Eye (tissue), 1 donor: Measurements from ENCODE around the gene ANKRD62.
"Not testable (repeated sequence)": the region's sequence is repeated elsewhere in the genome, so short reads cannot be mapped to it uniquely, and the experiment has no call there.

Experiments used
- DNase-seq: peaks from one replicate; pipeline ENCODE4 v3.0.0-alpha.2; 2015

ANKRD62 gene

GRCh38 chr18:12066910-12067511 is 26.6 kb upstream of the ANKRD62 start:
- no peak for DNase-seq

- DNase-seq = no peak
These were observed 26.0 kb upstream of the ANKRD62 start for GRCh38 chr18:12067671-12068070.

DNA sequence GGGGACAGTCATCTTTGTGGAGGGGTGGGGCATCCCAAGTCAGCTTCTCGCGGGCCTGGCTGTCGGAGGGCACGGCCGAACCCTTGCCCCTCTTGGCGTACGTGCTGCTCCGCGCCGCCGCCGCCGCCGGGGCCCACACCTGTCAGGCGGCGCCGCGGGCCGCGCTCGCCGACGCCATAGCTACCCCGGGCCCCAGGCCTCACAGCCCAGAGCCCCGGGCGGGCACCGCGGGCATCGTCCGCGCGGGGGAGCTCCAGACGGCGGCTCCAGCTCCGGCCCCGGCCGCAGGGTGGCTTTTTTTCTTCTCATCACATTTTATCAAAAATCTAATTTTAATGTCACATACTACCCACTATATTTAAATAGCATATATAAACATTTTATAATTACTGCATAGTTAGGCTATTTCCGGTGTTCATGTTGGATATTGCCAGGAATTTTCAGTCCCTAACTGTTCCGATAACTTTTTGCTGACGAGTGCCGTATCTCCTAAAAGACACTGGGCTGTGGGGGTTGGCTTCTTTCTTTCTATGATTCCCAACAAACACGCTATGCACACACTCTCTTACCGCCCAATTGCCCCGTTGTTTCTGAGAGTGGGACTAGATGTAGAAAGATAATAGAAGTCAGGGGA is 25.2 kb upstream of the ANKRD62 start:
- DNase-seq = not testable (repeated sequence)

- no peak for DNase-seq
These were observed 24.7 kb upstream of the ANKRD62 start for GRCh38 chr18:12068950-12069320.

DNA sequence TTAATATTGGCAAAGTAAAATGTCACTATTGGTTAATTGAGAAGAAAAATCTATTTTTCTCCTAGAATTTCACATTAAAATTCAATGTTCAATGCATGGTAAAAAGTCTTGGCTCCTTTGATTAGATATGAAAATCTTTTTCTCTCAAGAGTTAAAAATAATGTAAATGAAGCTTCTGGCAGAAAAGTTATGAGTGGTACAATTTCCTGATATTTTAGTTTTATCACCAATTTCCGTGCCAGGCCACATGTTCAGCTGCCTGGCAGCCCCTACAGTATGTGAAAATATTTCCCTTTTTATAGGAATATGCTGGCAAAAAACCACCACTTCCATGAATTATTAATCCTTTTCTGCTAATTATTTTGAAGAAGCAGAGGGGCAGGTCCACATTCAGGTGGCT is 22.6 kb upstream of the ANKRD62 start:
- not testable (repeated sequence) for DNase-seq

DNA sequence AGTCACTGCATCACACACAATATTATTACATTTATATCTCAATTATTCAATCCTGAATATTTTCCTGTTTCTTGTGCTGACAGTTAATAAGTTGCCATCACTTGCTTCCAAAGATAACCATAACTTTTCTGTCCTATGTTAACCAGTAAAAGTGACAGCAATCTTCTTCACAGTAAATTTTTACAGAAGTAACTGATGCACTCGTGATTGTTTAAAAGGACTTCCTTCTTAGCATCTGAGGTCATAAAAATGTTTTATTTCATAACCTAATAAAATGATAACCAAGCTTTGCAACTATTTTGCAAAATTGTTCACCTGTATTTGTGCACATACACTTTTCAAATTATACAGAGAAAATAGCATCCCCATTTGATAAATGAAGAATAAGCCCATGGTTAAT is 20.6 kb upstream of the ANKRD62 start:
- DNase-seq = no peak

GRCh38 chr18:12074736-12075135 is 18.9 kb upstream of the ANKRD62 start:
- DNase-seq = no peak

GRCh38 chr18:12076424-12077140 is 17.1 kb upstream of the ANKRD62 start:
- peak; percentile 54 for DNase-seq

DNA sequence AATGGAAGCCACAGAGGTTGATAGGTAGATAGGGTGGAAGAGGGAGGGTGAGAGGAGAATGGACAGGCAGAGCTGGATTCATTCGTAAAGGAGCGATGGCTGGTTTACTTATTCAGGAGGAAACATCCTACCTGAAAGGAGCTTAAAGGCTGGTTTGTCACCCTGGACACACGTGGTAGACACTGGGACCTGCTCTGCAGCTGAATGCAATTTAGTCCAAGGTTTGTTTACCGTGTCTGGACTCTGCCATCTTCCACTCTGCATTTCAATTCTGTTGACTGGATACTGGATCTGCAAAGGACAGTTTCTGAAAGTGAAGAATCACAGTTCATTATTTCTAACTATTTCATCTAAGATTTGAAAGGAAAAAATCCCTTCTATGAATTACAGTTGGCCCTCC is 15.6 kb upstream of the ANKRD62 start:
- not testable (repeated sequence) for DNase-seq

DNA sequence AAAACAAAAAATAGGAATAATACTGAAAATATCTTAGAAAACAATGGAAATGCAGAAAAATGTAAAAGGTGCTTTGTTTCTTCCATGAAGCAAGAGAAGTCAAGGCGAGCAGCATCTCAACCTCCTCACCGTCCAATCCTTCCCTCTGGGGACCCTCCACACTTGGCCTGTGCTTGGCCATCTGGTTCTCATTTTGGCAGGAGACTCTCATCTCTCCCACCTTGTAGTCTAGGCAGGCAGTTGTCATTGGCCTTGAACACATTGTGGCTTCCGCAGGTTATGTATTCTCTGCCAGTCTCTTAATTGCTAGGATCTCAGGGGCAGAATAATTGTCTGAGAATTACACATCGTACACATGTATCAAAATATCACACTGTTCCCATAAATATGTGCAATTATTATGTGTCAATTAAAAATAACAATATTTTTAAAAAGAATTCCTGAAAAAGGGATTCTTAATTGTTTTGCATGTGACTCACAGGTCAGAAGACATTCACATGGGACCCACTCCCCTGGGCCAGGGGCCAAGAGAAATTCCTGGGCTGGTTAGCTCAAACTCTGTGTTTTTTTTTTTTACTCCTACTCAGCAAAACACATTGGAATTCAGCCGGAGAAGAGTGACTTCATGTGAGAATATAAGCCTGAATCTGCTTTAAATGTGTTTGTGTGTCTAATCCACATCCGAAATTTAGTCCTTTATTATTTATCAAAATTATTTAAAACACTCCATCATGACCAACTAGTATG is 14.0 kb upstream of the ANKRD62 start:
- peak; percentile 62 for DNase-seq

DNA sequence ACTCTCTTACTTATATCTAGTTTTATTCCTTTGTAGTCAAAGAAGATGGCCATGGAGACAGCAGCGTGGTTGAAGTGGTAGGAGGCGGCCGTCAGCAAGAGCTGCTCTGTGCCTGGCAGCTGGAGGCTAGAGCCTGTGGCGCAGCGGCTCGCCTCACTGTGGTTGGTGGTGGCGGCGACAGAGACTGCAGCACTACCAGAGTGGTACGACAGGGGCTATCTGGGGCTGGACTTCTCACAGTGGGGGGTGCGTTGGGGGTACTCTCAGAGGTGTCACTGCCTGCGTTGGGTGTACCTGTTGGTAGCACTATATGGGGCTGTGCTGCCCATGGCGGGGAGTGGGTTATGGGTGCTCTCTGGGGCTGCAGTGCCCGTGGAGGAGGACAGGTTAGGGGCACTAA is 8.5 kb upstream of the ANKRD62 start:
- no peak for DNase-seq

DNA sequence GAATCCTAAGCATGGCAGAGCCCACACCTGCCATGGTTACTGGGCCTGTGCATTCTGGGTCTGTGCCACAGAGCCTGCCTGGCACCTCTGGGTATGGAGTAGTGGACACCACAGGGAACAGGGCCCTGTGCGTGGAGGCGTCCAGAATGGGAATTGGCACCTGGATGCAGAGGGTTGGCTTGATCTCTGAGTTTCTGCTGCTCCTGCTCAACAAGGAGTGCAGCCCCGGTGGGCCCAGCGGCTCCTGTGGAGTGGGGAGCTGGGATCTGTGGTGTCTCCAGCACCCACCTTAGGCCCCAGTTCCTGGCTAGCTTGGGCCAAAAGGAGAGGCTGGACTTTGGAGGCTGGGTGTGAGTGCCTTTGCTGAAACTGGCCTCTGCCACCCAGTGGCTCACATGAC is 7.9 kb upstream of the ANKRD62 start:
- no peak for DNase-seq

GRCh38 chr18:12086249-12086648 is 7.4 kb upstream of the ANKRD62 start:
- no peak for DNase-seq

DNA sequence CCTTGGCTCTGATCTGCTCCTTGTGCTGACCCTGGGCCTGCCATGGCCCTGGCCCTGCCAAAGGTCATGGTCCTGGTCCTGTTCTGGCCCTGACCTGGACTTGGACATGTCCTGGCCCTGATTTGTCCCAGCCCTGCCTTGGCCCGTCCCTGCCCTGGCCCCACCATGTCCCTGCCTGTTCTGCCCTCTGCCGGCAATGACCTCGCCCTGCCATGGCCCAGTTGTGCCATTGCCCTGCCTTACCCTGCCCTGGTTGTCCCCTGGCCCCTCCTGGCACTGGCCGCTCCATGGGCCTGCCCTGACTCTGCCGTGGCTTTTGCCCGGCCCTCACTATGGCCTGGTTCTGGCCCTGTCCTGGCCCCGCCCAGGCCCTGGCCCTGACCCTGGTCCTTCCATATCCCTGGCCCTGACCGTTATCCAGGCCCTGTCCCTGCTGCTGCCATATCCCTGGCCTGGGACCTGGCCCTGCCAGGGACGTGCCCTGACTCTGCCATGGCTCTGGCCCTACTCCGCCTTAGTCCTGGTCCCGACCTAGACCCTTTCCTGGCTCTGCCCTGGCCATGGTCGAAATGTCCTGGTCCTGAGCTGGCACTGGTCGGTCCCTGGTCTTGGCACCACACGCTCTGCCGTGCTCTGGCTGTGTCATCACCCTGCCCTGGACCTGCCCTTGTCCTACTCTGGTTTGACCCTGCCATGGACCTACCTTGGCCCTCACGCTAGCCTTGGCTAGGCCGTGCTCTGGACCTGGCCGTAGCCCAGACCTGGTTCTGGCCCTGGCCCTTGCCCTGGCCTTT is 6.8 kb upstream of the ANKRD62 start:
- no peak for DNase-seq

- no peak for DNase-seq
These were observed 6.1 kb upstream of the ANKRD62 start for GRCh38 chr18:12087471-12088025.

GRCh38 chr18:12088096-12088495 is 5.5 kb upstream of the ANKRD62 start:
- DNase-seq = no peak

DNA sequence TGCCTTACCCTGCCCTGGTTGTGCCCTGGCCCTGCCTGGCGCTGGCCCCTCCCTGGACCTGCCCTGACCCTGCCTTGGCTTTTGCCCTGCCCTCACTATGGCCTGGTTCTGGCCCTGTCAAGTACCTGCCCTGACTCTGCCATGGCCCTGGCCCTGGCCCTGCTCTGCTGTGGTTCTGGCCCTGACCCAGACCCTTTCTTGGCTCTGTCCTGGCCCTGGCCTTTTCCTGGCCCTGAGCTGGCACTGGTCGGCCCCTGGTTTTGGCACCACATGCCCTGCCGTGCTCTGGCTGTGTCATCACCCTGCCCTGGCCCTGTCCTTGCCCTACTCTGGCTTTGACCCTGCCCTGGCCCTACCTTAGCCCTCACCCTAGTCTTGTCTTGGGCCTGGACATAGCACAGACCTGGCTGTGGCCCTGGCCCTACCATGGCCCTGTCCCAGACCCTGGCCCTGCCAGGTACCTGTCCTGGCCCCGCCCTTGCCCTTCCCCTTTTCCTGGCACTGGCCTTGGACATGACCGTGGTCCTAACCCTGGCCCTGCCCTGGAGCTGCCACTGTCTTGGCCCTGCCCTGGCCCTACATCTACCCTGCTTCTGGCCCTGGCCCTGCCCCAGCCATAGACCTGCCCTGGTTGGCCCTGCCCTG is 4.8 kb upstream of the ANKRD62 start:
- DNase-seq = no peak

- no peak for DNase-seq
These were observed 2.0 kb upstream of the ANKRD62 start for GRCh38 chr18:12091538-12092141.

- DNase-seq = no peak
These were observed 1.0 kb upstream of the ANKRD62 start for GRCh38 chr18:12092398-12093229.

DNA sequence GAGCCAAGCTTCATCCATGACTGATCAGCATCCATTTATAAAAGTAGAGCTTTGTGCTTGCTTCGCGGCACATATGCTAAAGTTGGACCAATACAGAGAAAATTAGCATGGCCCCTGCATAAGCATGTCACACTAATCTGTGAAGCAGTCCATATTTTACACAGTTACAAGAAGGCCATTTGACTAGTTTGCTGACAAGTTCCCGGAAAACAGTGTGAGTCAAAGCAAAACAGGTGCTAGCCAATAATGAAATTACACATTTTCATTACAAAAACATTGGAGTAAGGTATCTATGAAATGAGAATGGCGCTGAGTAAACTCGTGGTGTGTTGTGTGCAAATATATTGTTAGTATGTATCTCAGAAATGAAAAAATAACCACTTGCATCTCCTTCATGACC is 4.7 kb downstream of the ANKRD62 start:
- DNase-seq = no peak

DNA sequence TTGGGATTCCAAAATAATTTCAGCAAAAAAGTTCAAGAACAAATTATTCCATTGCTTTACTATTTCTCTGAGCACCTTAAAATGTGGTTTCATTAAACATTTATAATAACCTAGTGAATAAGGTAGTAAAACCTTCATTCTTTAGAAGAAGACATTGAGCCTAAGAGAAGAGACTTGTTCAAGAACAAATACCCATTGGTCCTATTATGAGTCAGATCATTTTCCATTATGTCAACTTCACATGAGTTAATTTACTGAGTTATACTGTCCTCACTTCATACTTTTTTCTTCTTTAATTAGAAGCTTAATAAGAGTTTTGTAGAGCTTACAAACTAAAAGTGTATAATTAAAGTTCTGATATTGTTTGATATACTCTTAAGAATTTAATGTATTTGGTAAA is 5.5 kb downstream of the ANKRD62 start:
- no peak for DNase-seq
